8988T (cell line): ENCODE results near the gene FHL2.

Experiments
- DNase-seq: peaks from one replicate; pipeline ENCODE4 v3.0.0; 2011

The FHL2 gene

DNA sequence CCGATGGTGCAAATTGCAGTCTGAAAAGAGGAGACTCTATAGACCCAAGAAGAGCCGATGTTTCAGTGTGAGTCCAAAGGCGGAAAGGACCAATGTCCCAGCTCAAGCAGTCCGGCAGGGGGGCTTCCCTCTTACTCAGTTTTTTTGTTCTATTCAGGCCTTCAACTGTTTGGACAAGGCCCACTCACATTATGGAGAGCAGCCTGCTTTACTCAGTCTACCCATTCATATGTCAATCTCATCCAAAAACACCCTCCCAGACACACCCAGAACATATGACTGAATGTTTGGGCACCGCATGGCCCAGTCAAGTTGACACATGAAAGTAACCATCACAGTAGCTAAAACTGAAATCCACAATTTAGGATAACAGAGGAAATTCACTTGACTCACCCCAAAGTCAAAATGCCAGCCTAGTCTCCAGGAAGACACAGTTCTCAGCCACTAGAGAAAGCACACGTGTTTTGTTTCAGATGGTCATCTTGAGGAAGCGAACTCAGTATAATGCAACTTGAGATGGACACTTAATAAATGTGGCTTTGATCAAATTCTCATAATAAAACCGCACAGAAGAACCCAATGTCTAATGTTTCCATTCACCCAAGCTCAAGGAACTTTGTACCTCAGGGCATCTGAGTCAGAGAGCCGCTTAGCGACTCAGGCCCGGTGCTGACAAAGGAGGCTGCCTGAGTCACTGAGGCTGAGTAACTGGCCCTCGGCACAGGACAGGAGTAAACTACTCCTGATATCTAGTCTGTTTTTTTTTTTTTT, 2.4 kb downstream of the FHL2 start:
- peak; percentile 51 for DNase-seq

DNA sequence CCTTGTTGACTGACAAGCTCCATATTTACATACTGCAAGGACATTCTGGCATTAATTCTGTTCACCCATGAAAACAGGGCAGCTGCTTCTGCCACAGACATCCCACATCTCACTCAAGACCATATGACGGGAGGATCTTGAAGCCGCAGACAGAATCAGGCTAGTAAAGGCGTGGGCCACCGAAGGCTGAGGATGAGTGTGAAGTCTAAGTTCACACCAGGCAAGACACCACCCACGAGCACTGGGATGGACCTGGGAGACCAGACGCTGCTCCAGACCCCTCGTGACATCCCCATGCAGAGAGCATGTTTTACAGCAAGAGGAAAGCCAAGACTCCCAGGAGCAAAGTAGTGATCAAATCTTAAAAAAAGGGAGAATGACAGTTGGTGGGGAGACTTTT, 3.2 kb downstream of the FHL2 start:
- no peak for DNase-seq

DNA sequence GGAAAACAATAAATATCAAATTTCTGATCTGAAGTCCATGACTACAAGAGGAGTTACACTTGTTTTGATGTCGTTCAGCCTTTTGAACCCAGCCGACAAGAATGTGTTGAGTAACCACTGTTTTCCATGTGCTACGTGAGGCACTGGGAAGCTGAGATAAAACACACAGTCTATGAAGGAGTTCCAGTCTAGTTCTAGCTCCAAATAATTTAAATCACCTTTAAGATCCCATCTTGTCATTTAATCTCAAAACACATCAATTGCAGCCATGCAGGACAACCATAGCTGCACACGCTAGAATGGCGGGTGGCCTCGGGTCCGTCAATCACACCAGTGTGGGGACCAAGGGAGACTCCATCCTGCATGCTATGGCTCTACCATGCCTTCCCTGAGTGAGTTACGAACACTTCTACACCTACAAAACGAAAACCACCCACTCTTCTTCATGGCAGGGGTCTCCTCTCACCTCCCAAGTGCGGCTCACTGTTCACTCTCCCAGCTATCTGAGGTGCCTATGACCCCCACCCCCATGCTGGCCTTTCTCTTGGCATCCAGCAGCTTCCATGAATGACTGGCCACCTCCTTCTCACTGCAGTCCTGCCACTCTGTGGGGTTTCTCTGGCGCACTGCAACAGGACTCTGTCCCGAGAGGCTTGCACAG, 3.8 kb downstream of the FHL2 start:
- no peak for DNase-seq

DNA sequence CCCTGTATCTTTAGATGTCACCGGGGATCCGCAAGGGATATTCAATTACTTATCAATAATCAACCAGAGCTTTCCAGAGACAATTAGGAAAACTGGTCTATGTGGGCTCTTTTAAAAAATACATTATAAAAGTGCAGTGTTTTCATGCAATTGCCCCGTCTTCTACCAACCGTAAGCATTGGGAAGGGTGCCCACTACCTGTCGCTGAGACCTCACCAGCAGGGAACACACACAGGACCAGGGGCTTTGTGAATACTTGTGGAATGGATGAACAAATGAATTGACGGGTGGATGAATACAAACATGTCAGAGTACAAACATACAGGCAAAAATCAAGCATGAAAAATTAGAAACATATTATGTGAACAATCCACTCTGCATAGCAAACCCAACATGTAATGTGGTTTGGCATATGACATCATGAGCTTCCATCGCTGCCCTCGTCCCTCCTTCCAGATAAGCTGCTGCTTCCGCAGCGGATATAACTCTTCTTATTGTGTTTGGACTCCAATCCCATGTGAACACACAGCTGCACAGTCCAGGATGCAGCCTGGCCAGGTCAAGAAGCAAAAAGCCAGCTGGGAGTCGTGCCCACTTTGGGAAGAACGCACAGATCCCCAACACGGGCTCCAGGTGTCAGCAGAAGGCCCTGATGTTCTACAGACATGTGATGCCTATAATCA, 5.3 kb downstream of the FHL2 start:
- no peak for DNase-seq

DNA sequence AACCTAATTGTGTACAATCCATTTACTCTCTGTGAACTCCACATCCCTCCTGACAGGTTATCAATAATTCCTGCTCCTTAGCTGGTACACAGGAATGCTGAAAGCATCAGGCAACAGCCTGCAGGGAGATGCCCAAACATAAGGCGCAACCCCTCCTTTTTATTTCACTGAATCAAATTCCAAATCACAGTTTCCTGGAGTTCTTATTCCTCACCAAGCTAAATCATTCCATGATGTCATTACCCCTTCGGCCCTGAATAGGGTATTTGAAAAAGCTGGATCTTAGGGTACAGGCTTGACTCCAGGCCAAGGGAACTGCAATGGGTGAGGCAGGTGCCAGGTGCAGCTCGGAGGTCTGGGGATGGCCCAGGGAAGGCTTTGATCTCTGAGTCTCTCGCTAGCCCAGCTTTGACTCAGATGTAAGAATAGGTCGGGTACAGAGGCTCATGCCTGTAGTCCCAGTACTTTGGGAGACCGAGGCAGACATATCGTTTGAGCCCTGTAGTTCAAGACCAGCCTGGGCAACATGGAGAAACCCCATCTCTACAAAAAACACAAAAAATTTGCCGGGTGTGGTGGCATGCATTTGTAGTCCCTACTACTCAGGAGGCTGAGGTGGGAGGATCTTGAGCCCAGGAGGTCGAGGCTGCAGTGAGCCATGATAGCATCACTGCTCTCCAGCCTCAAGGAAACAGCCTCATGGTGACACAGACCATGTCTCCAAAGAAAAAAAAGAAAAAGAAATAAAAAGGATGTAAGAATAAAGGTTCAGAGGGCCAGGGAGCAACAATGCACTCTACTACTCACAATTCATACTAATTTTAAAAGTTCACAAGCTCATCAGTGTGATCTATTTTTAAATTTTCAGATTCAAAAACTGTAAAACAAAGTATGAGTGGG, 6.8 kb downstream of the FHL2 start:
- no peak for DNase-seq

DNA sequence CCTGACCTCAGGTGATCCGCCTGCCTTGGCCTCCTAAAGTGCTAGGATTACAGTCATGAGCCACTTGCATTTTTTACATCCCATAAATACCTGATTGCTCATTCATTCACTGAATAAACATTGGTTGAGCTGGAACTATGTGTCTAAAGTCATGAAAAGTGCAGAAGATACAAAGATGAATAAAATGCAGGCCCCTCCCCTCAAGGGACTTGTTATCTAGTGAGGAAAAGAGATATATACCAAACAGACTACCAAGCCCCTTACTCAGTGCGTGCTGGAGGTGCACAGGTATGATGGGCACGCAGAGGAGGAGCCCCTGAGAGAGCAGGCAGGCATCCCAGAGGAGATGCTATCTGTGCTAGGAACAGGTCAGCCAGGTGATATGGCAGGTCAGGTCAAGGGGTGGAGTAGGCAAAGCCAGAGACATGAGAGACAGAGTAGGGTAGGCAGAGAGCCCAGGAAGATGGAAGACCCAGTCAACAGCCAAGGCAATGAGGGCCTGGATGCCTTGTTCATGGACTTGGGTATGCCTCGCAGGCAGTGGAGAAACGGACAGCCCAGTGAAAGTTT, 7.7 kb downstream of the FHL2 start:
- DNase-seq, result no peak

DNA sequence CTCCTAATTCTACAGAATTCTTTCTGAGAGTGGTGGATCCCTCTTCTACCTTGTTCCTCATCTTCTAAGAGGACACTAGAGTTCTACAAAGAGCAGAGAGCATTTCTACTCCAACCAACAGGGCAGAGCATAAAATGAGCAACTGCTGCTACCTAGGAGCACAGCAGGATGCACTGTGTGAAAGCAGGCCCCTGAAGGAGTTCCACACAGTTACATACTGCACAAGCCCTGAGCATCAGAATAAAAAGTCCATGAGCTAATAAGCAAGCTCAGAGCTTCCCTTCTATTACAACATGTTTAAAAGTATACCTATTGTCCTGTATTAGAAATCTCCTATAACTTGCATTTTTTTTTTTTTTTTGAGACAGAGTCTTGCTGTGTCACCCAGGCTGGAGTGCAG, 8.4 kb downstream of the FHL2 start:
- no peak for DNase-seq

DNA sequence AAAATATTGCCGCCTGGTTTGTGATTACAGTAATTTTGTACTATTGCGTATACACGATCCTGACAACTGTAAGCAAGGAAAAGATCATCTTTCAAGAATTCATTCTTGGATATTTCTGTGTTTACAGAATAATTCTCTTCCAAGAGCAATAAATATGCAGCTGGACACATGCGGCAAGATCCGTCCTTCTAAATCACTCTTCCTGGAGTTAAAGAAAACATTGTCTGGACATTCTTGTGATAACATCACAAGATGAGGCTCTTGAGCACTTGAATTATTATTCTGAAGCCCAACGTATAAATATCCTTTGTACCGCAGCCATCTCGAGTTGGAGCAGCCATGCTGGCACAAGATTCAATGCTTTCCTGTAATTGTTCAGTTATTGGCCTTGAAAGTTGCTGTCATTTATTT, 9.9 kb downstream of the FHL2 start:
- DNase-seq, result no peak

DNA sequence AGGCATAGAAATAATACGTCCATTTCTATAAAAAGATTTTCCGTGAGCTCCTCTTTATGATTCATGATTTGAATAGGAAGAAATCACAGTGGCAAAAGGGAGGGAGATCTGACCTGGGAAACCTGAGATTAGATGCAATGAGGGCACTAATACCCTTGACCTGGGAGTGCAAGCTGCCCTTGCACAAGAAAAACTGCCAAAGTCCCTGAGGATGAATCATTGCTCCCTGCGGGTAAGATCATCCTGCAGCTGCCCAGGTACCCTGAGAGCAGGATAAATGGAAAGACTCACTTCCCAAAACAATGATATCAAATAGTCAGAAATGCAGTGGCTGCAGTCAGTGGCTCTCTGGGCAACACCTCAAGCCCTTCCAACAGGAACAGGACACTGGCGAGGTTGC, 11.6 kb downstream of the FHL2 start:
- no peak for DNase-seq

DNA sequence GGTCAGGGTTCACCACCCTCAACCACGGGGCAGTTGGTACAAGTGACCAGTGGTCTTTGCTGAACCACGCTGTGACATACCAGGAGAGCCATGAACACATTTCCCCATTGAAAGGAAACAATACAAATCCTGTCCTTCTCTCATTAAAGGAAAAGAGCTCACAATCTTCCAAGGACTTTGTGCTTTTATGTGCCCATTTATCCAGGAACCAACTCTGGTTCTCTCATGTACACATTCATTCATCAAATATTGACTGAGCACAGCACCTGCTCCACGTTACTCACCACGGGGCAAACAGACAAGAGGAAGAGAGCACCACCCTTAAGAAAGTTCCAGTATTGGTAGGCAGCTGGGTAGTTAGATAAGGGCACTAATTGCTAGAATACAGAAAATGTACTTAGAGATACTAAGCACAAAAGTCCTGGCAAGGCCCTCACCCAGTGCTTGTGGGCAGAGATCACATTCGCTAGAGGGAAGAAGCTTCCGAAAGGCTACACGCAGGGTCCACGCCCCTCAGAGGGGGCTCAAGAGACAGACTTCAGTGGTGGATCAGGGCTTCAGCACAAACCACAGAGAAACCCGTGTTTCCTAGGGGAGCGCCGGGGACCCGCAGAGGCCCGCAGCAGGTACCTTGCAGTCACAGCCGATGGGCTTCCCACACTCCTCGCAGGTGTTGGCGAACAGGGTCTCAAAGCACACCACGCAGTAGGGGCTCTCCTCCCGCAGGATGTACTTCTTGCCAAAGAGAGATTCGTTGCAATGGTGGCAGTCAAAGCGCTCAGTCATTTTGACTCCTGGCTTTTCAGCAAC, 12.9 kb downstream of the FHL2 start:
- no peak for DNase-seq

DNA sequence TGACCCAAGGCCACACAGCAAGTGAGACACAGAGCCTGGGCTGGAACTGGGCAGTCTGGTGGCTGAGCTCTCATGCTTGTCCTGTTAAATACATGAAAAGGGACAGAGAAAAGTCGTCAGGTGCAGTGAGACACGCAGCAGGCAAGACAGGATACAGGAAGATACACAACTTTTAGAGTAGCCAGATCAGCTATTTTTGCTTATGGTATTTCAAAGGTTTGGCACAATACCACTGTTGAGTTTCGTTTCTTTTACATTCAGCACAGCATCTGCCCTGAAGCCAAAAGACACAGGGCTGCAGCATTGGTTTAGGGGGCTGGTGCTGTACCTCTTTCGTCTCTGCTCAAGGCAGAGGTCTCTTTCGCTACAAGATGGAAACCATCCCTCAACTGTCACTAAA, 14.0 kb downstream of the FHL2 start:
- DNase-seq, result no peak

DNA sequence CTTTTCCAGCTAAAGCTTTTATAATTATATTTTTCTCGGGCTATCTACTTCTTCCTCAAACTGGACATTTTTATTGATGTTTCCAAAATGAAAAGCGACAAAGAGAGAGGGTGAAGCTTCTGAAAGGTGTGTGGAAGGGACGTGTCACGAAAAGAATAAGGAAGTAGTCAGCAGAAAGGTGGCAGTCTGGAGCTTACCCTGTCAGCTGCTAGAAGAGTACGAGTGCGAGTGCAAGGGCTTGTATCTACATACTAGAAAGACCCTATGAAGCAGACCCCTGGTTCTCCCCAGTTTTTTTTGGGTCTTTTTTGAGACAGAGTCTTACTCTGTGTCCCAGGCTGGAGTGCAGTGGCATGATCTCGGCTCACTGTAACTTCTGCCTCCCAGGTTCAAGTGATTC, 14.6 kb downstream of the FHL2 start:
- DNase-seq, result no peak

DNA sequence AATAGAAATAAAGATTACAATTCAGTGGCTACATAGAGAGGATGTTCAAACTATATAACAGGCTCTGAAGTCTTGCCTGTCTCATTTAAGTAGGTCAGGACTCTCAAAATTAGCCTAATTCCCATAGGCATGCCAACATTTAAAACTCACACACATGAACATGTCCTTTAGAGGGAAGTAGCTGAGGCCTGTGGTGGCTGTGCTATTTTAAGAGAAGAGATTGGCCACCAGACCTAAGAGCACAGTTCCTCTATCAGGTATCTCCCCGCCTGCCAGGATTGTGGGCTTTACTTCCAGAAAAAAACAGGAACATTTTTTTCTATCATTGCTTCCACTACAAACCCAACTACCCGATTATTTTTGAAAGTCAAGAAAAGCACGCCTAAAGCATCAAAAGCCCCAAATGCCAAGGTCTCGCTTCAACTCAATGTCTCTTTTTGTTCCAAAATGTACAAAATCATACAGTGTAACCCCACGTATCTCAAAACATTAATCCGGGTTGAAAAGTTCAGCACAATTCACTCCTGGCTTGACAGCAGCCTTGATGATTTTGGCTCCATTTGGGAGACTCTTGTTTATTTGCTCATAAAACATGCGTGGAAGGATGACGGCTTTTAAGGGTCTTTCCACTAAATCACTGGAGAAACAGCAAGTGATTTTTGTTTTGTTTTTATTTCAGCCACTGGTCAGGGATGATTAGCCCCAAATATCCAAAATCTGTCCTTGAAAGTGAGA, 15.3 kb downstream of the FHL2 start:
- DNase-seq, result no peak

DNA sequence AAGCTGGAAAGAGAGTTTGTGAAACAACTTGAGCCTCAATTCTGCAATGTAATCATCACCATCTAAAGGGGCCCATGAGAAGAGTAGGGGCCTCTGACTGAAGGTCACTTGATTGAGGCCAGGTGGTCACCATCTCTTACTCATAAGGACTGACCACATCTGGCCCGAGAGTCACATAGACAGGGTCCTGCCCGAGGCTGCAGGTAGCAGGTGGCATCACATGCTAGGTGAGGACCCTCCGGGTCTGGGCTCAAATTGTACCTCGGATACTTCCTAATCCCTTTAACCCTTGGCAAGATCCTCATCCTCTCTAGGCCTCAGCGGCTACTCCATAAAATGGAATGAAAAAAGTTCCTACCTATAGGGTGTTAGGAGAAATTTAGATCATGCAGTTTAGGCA, 16.7 kb downstream of the FHL2 start:
- no peak for DNase-seq

DNA sequence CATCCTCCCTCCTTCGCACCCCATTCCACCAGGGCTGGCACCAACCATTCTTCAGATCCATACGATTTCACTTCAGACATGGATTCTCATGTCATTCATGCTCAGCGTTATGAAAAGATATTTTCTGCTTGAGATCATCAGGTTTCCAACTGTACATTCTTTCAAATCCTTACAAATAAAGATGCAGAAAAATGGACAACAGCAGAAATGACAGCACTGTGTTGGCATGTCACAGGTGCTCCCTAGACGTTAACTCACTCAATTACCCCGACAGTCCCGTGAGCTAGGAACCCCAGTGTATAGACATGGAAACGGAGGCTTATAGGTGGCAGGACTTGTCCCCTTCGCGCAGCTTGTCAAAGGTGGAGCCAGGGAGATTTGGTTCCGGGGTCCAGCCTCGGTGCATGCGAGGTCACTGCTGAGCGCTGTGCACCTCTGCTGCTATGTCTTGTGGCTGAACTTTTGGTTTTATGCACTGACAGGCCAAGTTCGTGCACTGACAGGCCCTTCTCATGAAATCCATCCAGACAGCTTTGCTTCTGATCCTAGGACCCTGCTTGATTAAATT, 17.7 kb downstream of the FHL2 start:
- no peak for DNase-seq

DNA sequence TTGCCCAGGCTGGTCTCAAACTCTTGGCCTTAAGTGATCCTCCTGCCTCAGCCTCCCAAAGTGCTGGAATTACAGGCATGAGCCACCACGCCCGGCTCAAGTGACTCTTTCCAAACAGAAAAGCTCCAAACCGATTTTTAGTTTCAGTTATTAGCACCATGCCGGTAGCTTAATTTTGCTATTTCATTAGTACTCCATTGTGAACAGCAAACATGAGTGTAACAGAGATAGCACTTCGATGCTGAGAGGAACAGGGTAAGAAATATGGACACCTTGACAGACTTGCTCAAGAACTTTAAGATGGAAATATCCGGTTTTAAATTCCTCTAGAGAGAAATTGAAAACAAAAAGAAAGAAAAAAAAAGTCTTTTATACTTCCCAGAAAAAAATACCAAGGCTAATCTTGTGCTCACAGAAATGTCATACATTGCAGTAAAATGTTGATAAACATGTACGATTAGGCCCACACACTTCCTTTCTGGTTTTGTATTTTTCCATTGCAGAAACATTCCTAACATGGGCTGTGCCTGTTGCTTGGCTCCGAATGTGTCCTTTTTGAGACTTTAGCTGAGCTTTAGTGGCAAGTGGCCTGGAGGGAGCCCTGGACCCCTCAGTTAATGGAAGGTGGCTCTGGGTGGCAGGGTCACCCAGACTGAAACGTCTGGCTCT, 18.3 kb downstream of the FHL2 start:
- no peak for DNase-seq

DNA sequence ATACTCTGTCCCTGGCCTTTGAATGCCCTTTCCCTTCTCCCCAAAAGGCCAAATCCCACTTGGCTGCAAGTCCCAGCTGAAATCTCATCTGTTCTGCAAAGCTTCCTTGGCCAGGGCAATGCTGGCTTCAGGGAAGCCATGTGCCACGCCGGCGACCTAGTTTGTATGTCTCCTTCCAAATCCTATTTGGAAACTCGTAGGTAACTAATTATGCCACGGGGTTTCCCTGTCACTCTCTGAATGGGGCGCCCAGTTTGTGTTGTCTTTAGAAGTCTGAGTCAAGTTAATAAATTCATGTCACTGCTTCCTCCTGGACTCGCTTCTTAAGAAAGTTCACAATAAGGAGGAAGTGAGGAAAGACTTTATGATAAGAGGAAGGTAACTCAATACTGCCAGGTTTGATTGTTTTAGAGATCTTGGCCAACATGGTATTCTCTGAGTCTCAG, 19.1 kb downstream of the FHL2 start:
- no peak for DNase-seq

DNA sequence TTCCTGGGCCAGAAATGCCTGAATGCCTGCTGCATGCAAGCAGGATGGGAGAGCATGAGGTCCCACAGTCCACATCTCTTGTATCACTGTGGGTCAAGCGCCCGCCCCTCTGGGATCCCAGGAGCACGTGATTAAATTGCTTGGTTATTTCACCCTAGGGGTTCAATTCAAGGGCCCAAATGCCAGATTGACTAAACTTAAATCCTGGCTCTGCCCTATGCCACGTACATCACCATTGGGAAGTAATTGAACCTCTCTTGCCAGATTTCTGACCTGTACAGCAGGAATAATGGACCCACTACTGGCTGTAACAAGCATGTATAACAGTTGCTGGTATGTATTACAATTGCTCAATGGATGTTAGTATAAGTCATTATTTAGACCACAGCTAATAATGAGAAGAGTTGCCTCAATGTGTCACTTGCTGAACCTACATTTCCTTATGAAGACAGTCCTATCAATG, 19.9 kb downstream of the FHL2 start:
- no peak for DNase-seq

DNA sequence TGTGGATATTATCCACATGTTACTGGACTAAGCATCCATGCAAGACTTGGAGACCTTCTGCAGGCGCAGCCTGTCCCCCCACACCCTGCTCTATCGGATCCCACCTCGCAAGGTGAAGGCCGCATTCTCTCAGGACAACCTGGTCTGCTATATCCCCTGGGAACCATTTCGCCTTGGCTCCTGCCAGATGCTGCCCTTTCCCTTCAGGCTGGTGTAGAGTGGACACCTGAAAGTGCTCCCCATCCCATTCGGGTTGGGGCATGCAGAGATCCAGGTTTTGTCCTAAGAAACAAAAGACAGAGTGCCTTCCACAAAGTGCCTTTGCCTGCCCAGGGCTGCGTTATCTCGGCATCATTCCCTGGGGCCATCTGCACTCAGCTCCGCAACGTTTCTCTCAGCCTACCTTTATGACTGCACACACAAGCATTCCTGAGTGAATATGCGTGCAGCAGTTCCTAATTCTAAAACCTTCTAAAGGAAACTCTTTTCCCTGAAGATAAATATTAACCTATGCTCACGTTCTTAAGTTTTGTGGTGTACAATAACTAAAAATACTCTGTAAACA, 20.5 kb downstream of the FHL2 start:
- DNase-seq, result no peak

DNA sequence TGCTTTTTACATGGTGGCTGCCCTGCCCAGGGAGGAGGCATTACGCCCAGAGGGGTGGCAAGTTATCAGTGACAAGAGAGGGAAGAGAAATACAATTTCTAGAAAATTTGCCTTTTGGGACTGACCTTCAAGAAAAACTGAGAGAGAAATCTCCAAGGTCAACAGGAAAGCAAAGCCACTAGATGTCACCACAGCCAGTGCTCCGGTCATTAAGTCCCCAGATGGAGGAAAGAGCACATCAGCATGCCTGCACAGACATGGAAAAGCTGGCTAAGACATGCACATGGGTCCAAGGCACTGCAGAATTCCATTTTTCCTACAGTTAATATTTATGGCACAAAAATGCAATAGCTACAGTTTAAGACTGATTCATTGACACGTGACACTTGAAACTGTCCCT, 21.0 kb downstream of the FHL2 start:
- no peak for DNase-seq
